ENCODE results near the gene WT1.
"Not testable (repeated sequence)": the region's sequence is repeated elsewhere in the genome, so short reads cannot be mapped to it uniquely, and the experiment has no call there.

WT1 gene

DNA sequence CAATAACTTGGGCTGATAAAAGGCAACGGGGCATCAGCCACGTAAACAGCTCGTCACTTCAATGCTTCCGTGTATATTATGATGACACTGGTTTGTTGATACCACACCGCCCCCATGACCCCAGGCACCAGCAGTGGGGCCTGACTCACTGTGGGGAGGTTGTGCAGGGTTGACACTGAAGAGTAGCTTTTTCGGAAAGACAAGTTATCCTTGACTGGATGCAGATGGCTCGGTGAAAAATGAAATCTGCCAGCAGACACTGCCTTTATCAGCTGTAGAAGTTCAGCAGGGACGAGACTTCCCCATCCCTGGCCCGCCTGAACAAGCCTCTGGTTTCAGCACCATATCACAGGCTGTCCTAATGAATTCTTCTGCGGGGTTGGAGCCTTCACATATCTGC is 55.6 kb downstream of the WT1 start:
- Histone ChIP-seq H3K9ac (ENCODE audit: low read depth, low read length) (no peak overlapping the region), H3K9me3 (ENCODE audit: insufficient read depth, low read depth, low read length) (no peaks in the 10 kb centered on the region), H3K4me3 (ENCODE audit: low read length) (no peak overlapping the region), H3K36me3 (ENCODE audit: insufficient read depth, low read depth, low read length) (no peaks in the 10 kb centered on the region), H3K4me1 (ENCODE audit: insufficient read depth, low read length) (no peaks in the 10 kb centered on the region), H3K27me3 (ENCODE audit: insufficient read depth, low read length) (no peaks in the 10 kb centered on the region; the same call in 1 of the 2 replicates), H3K27ac (ENCODE audit: low read length) (no peak overlapping the region)

DNA sequence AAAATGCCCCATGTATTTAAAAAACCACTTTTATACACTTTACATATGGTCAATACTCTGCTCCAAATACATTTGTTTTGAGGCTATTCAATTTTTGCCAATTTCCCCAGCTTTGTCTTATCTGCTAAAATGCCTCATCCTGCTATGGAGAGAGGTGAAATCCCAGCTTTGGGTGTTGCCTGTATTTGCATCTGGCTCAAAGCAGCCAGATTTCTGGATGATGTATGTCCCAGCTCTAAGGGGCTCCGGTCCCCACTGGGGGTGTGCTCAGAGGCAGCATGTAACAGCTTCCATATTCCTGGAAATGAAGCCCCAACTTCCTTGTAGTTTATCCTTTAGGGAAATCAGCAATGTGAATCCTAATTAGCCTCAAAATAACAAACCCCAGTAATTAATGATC is 59.5 kb downstream of the WT1 start:
- H3K9me3 ChIP-seq (ENCODE audit: insufficient read depth, low read depth, low read length), result peaks cover 5% of the 10 kb centered on the region; the same call in 1 of the 2 replicates
- no peaks in the 10 kb centered on the region for H3K36me3 ChIP-seq (ENCODE audit: insufficient read depth, low read depth, low read length)
- H3K4me1 ChIP-seq (ENCODE audit: insufficient read depth, low read length), result no peaks in the 10 kb centered on the region
- no peak overlapping the region for H3K9ac ChIP-seq (ENCODE audit: low read depth, low read length)
- H3K27ac ChIP-seq (ENCODE audit: low read length), result no peak overlapping the region
- H3K27me3 ChIP-seq (ENCODE audit: insufficient read depth, low read length), result no peaks in the 10 kb centered on the region; the same call in 1 of the 2 replicates
- H3K4me3 ChIP-seq (ENCODE audit: low read length), result no peak overlapping the region

DNA sequence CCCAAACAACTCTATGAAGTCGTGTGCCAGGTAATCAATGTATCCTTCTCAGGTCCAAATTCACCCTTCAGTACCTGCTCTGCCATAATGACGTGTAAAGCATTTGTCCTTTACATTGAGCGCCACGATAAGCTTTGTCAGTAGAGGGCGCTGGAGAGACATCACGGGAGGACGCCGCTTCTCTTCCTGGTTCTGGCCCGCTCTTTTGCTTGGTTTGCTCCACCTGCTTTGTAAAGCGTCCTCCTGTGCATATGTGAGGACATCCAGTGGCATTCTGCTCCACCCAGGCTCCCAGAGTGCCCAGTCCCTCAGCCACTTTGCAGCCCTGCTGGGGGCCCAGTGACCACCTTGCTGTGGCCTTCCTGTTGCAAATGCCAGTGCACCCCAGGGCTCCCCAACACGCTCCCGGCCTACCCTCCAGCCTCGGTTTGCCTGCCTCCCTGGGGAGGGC is 61.1 kb downstream of the WT1 start:
- Histone ChIP-seq H3K36me3 (ENCODE audit: insufficient read depth, low read depth, low read length) (no peaks in the 10 kb centered on the region), H3K4me1 (ENCODE audit: insufficient read depth, low read length) (no peaks in the 10 kb centered on the region), H3K27ac (ENCODE audit: low read length) (no peak overlapping the region), H3K4me3 (ENCODE audit: low read length) (no peak overlapping the region), H3K9me3 (ENCODE audit: insufficient read depth, low read depth, low read length) (peaks cover 5% of the 10 kb centered on the region; the same call in 1 of the 2 replicates), H3K27me3 (ENCODE audit: insufficient read depth, low read length) (no peaks in the 10 kb centered on the region; the same call in 1 of the 2 replicates), H3K9ac (ENCODE audit: low read depth, low read length) (no peak overlapping the region)

DNA sequence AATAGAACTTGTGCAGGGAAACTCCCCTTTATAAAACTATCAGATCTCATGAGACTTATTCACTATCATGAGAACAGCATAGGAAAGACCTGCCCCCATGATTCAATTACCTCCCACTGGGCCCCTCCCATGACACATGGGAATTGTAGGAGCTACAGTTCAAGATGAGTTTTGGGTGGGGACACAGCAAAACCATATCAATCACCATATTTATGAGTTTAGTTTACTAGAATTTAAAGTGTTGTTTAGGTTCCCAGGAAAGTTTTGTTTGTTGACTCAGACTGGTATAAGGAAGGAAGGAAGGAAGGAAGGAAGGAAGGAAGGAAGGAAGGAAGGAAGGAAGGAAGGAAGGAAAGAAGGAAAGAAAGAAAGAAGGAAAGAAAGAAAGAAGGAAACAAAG is 65.4 kb downstream of the WT1 start:
- H3K27me3 ChIP-seq (ENCODE audit: insufficient read depth, low read length); H3K4me3 ChIP-seq (ENCODE audit: low read length); H3K4me1 ChIP-seq (ENCODE audit: insufficient read depth, low read length); H3K27ac ChIP-seq (ENCODE audit: low read length); H3K9ac ChIP-seq (ENCODE audit: low read depth, low read length); H3K36me3 ChIP-seq (ENCODE audit: insufficient read depth, low read depth, low read length): not testable (repeated sequence)
- peaks cover 14% of the 10 kb centered on the region; the same call in 1 of the 2 replicates for H3K9me3 ChIP-seq (ENCODE audit: insufficient read depth, low read depth, low read length)

DNA sequence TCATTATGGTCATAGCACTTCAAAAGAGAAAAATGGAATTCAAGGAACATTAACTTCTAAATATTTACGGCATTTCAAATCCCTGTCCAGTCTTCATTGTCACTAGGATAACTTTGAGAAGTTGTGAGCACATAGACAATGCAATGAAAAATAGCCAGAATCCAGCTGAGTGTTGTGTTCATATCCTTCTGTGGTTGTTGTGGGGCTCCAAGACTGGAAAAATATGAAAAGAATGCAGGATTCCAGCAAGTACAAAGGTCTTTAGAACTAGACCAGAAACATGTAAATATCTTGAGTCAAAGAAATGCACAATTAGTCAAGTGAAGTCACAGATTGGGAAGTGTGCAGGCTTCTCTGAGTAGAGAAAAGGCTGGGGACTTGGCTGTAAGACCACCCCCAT is 68.7 kb downstream of the WT1 start:
- Histone ChIP-seq H3K4me1 (ENCODE audit: insufficient read depth, low read length) (no peaks in the 10 kb centered on the region), H3K9me3 (ENCODE audit: insufficient read depth, low read depth, low read length) (0 out of 2 replicates have a peak, but pooled peaks cover 9% of the 10 kb centered on the region), H3K4me3 (ENCODE audit: low read length) (no peak overlapping the region), H3K27me3 (ENCODE audit: insufficient read depth, low read length) (no peaks in the 10 kb centered on the region), H3K36me3 (ENCODE audit: insufficient read depth, low read depth, low read length) (no peaks in the 10 kb centered on the region), H3K9ac (ENCODE audit: low read depth, low read length) (no peak overlapping the region), H3K27ac (ENCODE audit: low read length) (no peak overlapping the region)

DNA sequence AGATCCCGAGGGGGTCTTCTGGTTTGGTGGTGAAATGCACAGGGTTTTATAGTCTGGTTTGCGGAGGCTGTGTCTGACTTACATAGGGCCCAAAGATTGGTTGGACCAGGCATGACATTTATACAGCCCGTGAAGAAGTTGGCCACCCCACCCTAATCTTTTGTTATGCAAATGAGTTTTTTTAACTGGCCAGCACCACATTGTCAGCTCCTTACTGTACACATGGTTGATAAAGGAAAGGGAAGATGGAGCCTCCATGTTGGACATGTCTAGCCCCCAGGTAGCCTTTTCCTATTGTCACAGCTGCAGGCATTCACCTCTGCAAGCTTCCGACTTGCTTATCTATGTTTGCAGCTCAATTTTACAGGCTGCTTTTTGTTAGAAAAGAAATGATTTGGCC is 70.1 kb downstream of the WT1 start:
- Histone ChIP-seq H3K9me3 (ENCODE audit: insufficient read depth, low read depth, low read length) (0 out of 2 replicates have a peak, but pooled peaks cover 9% of the 10 kb centered on the region), H3K9ac (ENCODE audit: low read depth, low read length) (no peak overlapping the region), H3K27ac (ENCODE audit: low read length) (no peak overlapping the region), H3K27me3 (ENCODE audit: insufficient read depth, low read length) (no peaks in the 10 kb centered on the region), H3K4me1 (ENCODE audit: insufficient read depth, low read length) (no peaks in the 10 kb centered on the region), H3K4me3 (ENCODE audit: low read length) (no peak overlapping the region), H3K36me3 (ENCODE audit: insufficient read depth, low read depth, low read length) (no peaks in the 10 kb centered on the region)

DNA sequence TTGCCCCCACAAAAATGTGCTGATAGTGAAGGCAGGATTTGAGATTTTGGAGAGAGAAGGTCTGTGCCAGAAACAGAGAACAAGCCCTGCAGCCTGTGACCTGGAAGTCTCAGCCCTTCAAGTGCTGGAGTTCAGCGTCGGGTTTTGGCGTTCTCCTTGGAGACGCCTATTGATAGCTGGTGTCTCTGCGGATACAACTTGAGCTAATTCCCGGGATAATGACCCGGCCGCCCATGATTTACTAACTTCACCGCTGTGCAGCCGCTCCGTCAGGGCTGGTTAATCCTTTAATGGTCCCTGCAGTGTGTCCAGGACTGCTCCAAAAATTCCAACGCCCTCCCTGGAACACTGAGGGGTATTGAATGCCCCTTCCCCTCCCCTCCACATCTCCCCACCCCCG is 76.6 kb downstream of the WT1 start:
- Histone ChIP-seq H3K27ac (ENCODE audit: low read length) (no peak overlapping the region), H3K9me3 (ENCODE audit: insufficient read depth, low read depth, low read length) (no peaks in the 10 kb centered on the region), H3K4me1 (ENCODE audit: insufficient read depth, low read length) (no peaks in the 10 kb centered on the region), H3K4me3 (ENCODE audit: low read length) (no peak overlapping the region), H3K9ac (ENCODE audit: low read depth, low read length) (no peak overlapping the region), H3K36me3 (ENCODE audit: insufficient read depth, low read depth, low read length) (no peaks in the 10 kb centered on the region), H3K27me3 (ENCODE audit: insufficient read depth, low read length) (no peaks in the 10 kb centered on the region)

DNA sequence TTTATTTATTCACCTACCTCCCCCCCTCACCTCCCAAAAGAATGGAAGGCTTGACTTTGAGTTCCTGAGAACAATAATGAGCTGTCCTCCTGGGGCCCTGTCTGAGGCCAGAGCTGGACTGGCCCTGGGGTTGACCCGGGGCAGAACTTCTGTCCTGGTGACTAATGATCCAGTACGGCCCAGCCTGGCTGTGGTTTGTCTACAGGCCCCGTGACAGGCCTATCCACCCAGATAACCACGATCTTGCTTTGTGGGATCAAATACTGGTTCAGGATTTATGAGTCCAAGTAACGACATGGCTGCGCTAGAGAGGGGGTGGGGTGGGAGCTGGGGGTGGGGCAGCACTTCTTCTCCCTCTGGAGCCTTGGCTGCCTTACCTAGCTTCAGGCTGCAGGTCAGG is 81.5 kb downstream of the WT1 start:
- Histone ChIP-seq H3K9ac (ENCODE audit: low read depth, low read length) (no peak overlapping the region), H3K4me3 (ENCODE audit: low read length) (no peak overlapping the region), H3K4me1 (ENCODE audit: insufficient read depth, low read length) (no peaks in the 10 kb centered on the region), H3K9me3 (ENCODE audit: insufficient read depth, low read depth, low read length) (no peaks in the 10 kb centered on the region), H3K27ac (ENCODE audit: low read length) (no peak overlapping the region), H3K27me3 (ENCODE audit: insufficient read depth, low read length) (no peaks in the 10 kb centered on the region), H3K36me3 (ENCODE audit: insufficient read depth, low read depth, low read length) (no peaks in the 10 kb centered on the region)

DNA sequence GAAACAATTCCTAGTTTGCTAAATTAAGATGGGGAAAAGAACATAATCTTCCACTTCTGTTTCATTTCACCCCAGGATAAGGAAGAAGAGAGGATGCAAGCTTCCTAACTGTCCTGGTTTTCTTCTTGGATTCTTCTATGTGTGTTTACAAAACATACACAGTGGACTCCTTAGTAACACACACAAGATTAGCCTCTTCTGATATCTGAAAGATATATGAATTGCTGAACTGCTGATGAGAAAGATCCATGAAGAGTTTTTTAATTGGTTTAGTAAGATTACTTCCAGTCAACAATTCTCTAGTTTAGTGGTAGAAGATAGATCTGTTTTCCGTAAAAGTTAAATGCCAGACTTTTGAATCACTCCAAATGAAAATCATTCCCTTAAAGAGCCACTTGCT is 86.8 kb downstream of the WT1 start:
- H3K36me3 ChIP-seq (ENCODE audit: insufficient read depth, low read depth, low read length), result no peaks in the 10 kb centered on the region
- H3K9me3 ChIP-seq (ENCODE audit: insufficient read depth, low read depth, low read length), result no peaks in the 10 kb centered on the region
- H3K27ac ChIP-seq (ENCODE audit: low read length), result no peak overlapping the region
- H3K9ac ChIP-seq (ENCODE audit: low read depth, low read length), result no peak overlapping the region
- no peaks in the 10 kb centered on the region for H3K4me1 ChIP-seq (ENCODE audit: insufficient read depth, low read length)
- no peak overlapping the region for H3K4me3 ChIP-seq (ENCODE audit: low read length)
- H3K27me3 ChIP-seq (ENCODE audit: insufficient read depth, low read length), result no peaks in the 10 kb centered on the region; the same call in 1 of the 2 replicates

DNA sequence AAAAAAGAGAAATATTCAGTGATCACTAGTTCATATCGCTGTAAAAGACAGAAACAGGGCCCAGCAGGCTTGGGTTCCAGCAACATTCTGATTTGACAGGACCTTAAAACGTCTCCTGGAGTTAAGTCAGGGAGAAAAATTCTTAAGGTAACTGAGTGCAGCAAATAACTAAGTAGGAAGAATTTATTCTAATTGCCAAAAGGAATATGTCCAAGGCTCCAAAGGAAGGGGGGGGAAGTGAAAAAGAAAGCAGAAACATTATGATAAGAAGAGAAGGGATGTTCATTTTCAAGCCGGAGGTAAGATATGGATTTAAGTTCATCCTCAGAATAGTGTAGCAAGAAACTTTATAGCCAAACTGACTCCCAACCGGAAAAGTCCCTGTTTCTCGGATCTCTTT is 90.4 kb downstream of the WT1 start:
- Histone ChIP-seq H3K36me3 (ENCODE audit: insufficient read depth, low read depth, low read length) (no peaks in the 10 kb centered on the region), H3K9ac (ENCODE audit: low read depth, low read length) (no peak overlapping the region), H3K9me3 (ENCODE audit: insufficient read depth, low read depth, low read length) (no peaks in the 10 kb centered on the region), H3K27ac (ENCODE audit: low read length) (no peak overlapping the region), H3K4me1 (ENCODE audit: insufficient read depth, low read length) (no peaks in the 10 kb centered on the region), H3K4me3 (ENCODE audit: low read length) (no peak overlapping the region), H3K27me3 (ENCODE audit: insufficient read depth, low read length) (no peaks in the 10 kb centered on the region; the same call in 1 of the 2 replicates)

DNA sequence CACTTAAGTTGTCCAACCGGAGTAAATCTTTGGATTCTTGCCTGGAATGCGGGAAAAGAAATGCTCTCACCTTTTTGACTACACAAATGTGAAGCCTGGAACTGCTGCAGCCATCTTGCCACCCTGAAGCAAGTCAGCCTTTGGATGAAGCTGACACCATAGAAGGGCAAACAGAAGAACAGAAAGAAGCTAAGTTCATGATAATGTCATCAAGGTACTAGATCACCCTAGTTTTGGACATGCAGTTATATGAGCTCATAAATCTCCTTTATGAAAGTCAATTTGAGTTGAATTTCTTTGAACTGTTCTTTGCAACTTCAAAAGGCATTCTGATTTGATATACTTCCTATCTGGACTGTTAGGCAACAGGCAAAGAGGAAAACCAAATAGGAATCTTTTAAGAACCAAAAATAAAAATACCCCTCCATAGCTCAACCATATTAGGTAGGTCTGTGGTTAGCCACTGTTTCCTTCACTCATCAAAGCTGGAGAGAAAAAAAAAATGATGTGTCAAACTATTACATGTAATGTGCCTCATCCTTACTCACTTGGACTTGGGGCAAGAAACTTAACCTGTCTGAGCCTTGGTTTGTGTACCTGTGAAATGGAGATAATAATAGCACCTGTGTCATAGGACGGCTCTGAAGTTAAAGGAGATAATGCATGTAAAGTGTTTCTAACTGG is 91.9 kb downstream of the WT1 start:
- no peak overlapping the region for H3K9ac ChIP-seq (ENCODE audit: low read depth, low read length)
- no peaks in the 10 kb centered on the region for H3K36me3 ChIP-seq (ENCODE audit: insufficient read depth, low read depth, low read length)
- no peaks in the 10 kb centered on the region for H3K4me1 ChIP-seq (ENCODE audit: insufficient read depth, low read length)
- no peaks in the 10 kb centered on the region for H3K9me3 ChIP-seq (ENCODE audit: insufficient read depth, low read depth, low read length)
- H3K27me3 ChIP-seq (ENCODE audit: insufficient read depth, low read length), result no peaks in the 10 kb centered on the region; the same call in 1 of the 2 replicates
- H3K4me3 ChIP-seq (ENCODE audit: low read length), result no peak overlapping the region
- no peak overlapping the region for H3K27ac ChIP-seq (ENCODE audit: low read length)
